WERI-Rb-1 (cell line): ENCODE results near the gene RUFY4.

ENCODE experiments used
- DNase-seq: peaks from one replicate; pipeline ENCODE4 v3.0.0-alpha.2; 2020
- H3K27ac ChIP-seq: fragments of 250-450 bp; sonication (Bioruptor Pico); 2 replicates; pipeline ENCODE4 v1.5.1; 2020; ENCODE audit warnings: mild to moderate bottlenecking, moderate library complexity
- H3K27me3 ChIP-seq: fragments of 250-450 bp; sonication (Bioruptor Pico); 2 replicates; pipeline ENCODE4 v1.5.1; 2021; ENCODE audit warnings: mild to moderate bottlenecking, low read depth, moderate library complexity; ENCODE audit not compliant: insufficient read depth, severe bottlenecking
- H3K36me3 ChIP-seq: fragments of 250-450 bp; sonication (Bioruptor Pico); 2 replicates; pipeline ENCODE4 v1.5.1; 2020; ENCODE audit warnings: mild to moderate bottlenecking, moderate library complexity
- H3K4me3 ChIP-seq: 2 replicates; pipeline ENCODE4 v1.5.1; 2011; ENCODE audit warnings: low read depth, mild to moderate bottlenecking, control low read depth, low read length
- H3K9me3 ChIP-seq: fragments of 250-450 bp; sonication (Bioruptor Pico); 2 replicates; pipeline ENCODE4 v1.5.1; 2021; ENCODE audit warnings: mild to moderate bottlenecking, moderate library complexity; ENCODE audit not compliant: severe bottlenecking
- CTCF ChIP-seq: IDR thresholded peaks from 2 replicates; pipeline ENCODE4 v1.5.1; 2011; ENCODE audit warnings: low read depth, mild to moderate bottlenecking, control low read depth, inconsistent platforms, low read length

Gene RUFY4

DNA sequence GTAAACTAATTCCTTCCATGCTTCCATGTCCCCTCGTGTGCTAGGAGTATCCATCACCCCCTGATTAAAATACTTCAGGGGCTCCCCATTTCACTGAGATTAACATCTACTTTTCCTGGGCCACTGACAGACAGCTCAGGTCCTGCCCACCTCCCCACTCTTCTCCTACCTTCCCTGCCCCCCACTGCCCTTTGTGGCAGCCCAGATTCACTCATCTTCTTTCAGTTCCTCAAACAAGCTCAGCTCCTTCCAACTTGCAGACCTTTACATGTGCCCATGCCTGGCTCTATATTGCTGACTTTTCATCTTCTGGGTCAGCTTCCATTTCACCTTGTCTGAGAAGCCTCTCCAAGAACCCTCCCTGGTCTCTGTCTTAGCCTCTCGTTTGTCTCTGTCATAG, 12.0 kb downstream of the RUFY4 start:
- no peak for TF ChIP-seq CTCF
- no peak overlapping the region for H3K4me3 ChIP-seq
- peaks cover 5% of the 10 kb centered on the region for H3K27me3 ChIP-seq
- H3K36me3 ChIP-seq, result no peaks in the 10 kb centered on the region
- H3K27ac ChIP-seq, result no peak overlapping the region
- no peak for DNase-seq
- no peaks in the 10 kb centered on the region for H3K9me3 ChIP-seq

GRCh38 chr2:218081695-218082094, 12.6 kb downstream of the RUFY4 start:
- Histone ChIP-seq H3K36me3 (no peaks in the 10 kb centered on the region), H3K4me3 (no peak overlapping the region), H3K27me3 (peaks cover 5% of the 10 kb centered on the region), H3K27ac (no peak overlapping the region), H3K9me3 (peaks cover 5% of the 10 kb centered on the region)
- no peak for TF ChIP-seq CTCF
- DNase-seq, result no peak

DNA sequence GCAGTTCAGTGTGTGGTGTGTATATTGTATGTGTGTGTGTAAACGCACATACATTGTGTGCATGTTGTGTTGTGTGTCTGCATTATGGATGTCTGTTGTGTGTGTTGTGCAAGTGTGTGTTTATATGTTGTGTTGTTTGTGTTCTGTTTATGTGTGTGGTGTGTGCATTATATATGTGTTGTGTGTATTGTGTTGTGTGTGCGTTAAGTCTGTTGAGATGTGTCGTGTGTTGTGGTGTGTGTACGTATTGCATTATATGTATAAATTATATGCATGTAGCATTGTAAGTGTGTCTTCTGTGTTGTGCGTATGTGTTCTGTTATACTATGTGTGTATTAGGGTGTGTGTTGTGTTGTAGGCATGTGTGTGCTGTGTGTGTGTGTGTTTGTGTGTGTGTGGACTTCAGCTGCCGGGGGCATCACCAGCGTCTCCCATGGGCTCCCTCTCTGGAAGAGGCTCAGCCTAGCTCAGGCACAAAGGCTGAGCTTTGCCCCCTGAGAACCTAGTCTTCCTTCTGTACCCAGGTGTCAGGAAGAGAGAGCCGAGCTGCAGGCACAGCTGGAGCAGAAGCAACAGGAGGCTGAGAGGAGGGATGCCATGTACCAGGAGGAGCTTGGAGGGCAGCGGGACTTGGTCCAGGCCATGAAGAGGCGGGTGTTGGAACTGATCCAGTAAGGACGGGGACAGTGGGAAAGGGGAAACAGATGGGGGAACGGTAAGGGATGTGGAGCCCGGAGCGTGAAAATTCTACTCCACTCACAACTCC, 13.7 kb downstream of the RUFY4 start:
- Histone ChIP-seq H3K9me3 (peaks cover 5% of the 10 kb centered on the region), H3K27me3 (peaks cover 5% of the 10 kb centered on the region), H3K4me3 (no peak overlapping the region), H3K27ac (no peak overlapping the region), H3K36me3 (no peaks in the 10 kb centered on the region)
- no peak for DNase-seq
- TF ChIP-seq CTCF, result no peak

DNA sequence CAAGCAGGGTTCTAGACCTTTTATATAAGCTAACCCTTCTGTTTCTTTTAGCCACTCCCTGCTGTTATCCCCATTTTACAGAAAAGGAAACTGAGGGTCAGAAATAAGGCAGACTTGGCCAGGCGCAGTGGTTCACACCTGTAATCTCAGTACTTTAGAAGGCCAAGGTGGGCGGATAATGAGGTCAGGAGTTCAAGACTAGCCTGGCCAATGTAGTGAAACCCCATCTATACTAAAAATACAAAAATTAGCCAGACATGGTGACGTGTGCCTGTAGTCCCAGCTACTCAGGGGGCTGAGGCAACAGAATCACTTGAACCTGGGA, 14.3 kb downstream of the RUFY4 start:
- Histone ChIP-seq H3K27me3 (peaks cover 6% of the 10 kb centered on the region), H3K4me3 (no peak overlapping the region), H3K9me3 (peaks cover 5% of the 10 kb centered on the region), H3K27ac (no peak overlapping the region), H3K36me3 (no peaks in the 10 kb centered on the region)
- TF ChIP-seq CTCF, result no peak
- DNase-seq, result no peak

DNA sequence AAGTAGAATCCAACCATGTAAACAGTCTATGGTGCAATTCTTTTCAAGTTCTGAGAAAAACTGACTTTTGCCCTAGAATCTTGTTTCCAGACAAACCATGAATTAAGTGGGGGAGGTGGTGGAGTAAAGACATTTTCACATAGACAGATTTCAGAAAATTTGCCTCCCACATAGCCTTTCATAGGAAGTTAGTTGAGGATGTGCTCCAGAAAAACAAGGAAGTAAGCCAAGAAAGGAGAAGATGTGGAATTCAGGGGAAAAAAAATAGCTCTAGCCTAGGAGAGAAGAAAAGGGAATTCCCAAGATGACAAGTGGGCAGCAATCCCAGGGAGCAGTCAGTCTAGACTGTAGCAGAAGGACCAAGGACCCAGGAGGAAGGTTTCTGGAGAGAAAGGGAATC, 17.4 kb downstream of the RUFY4 start:
- no peak for TF ChIP-seq CTCF
- Histone ChIP-seq H3K27me3 (peaks cover 28% of the 10 kb centered on the region), H3K9me3 (peaks cover 9% of the 10 kb centered on the region), H3K4me3 (no peak overlapping the region), H3K36me3 (no peaks in the 10 kb centered on the region), H3K27ac (no peak overlapping the region)
- no peak for DNase-seq

DNA sequence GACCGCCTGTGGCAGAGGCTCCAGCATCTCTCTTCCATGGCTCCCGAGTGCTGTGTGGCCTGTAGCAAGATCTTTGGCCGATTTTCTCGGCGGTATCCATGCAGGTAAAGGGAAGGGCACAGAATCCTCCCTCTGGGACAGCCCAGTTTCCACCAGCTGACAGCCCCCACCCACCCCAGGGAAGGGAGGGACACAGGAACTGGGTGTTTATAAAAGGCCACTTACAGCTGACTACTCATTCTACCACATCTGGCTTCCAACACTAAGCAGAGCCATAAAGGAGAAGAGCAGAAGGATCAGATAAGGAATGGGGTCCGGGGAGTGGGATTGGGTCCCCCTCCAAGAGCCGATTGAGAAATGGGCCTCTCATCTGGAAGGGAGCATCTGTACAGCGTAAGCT, 20.2 kb downstream of the RUFY4 start:
- peaks cover 9% of the 10 kb centered on the region for H3K9me3 ChIP-seq
- H3K36me3 ChIP-seq, result no peaks in the 10 kb centered on the region
- no peak for DNase-seq
- TF ChIP-seq CTCF, result no peak
- H3K27me3 ChIP-seq, result peaks cover 33% of the 10 kb centered on the region
- no peak overlapping the region for H3K4me3 ChIP-seq
- no peak overlapping the region for H3K27ac ChIP-seq
